Right lung (tissue), 5 donors: ENCODE measurements around the gene CDH9. TPM values are rescaled to one million over a fixed set of nuclear protein-coding genes. Genes with fewer than 3 reads are reported as not detected.
"Not testable (repeated sequence)": the region's sequence is repeated elsewhere in the genome, so short reads cannot be mapped to it uniquely, and the experiment has no call there.

ENCODE experiments used
- DNase-seq, 2 donors: peaks; one replicate each; pipeline ENCODE4 v3.0.0-alpha.2; 2013
- polyA plus RNA-seq, 5 donors: library from polyadenylated mRNA; unstranded; fragments of 120-200 nt; gene quantifications; one replicate each; pipeline versions ENCODE4 v1.2.1 to v1.2.3, GENCODE V29; 2013; ENCODE audit warnings: inconsistent platforms in 1 of 5, low replicate concordance in 1 of 5; ENCODE audit not compliant: insufficient read length in 5 of 5, insufficient read depth in 1 of 5

Gene CDH9
- polyA plus RNA-seq, 5 donors: 0.05 to 0.23 (median 0.13) TPM; not detected in 2

GRCh38 chr5:26948921-26949320 lies 89.5 kb downstream of the CDH9 start:
- DNase-seq: no peak

- DNase-seq: no peak
Measured at GRCh38 chr5:26945901-26946300, 92.5 kb downstream of the CDH9 start.

DNA sequence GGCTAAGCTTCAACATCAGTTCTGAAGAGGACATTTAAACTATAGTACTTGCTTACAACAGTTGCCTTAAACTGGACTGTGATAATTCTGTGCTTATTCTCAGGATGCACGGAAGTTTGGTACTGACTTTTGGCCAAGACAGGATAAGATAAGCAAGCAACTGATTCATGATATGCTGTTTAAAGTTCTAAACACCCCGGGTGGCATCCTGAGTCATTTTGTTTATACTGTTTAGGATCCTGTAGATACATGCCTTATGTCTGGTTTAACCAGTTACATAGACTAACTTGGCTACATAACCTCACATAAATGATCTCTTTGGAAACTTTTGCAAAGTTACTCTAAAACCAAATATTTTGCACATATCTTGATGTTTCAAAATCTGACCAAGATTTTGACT lies 95.9 kb downstream of the CDH9 start:
- DNase-seq: no peak

- no peak for DNase-seq
Measured at GRCh38 chr5:26940994-26941393, 97.4 kb downstream of the CDH9 start.

- DNase-seq: no peak
Measured at GRCh38 chr5:26932238-26932637, 106.1 kb downstream of the CDH9 start.

DNA sequence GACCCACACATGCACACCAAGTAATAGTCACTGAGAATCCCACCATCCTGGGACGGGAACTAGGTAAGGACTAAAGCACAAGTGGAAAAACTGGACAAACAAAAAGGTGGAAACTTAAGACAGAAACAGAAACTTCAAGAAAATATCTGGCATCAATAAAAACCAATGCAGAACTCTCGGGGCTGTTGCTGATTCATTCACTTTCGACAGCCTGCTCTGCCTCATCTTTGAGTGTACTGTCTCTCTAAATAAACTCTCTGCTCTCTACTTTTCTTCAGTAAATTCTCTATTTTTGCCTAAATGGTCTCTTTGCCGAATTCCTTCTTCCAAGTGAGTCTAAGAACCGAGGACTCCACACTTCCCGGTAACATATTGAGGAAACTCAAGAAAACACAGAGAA lies 116.9 kb downstream of the CDH9 start:
- no peak for DNase-seq

- no peak for DNase-seq
Measured at GRCh38 chr5:26903469-26903868, 134.9 kb downstream of the CDH9 start.

GRCh38 chr5:26894719-26895263 lies 143.6 kb downstream of the CDH9 start:
- no peak for DNase-seq

GRCh38 chr5:26893078-26893477 lies 145.3 kb downstream of the CDH9 start:
- no peak for DNase-seq

DNA sequence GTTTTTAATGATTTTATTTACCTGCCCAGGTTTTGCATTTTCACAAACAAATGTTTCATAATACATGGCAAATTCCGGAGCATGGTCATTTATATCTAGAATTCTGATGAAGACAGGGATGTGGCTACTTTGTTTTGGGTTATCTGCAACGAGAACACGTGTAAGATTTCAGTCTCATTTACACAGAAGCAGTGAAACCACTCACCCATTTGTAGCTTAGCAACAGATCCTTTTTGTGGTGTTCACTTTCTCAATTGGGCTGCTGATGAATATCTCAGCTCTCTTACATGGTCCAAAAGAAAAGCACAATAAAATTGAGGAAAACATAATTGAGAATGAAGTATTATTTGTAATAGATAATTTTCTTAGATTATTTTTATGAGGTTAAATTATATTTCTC lies 148.6 kb downstream of the CDH9 start:
- no peak for DNase-seq

DNA sequence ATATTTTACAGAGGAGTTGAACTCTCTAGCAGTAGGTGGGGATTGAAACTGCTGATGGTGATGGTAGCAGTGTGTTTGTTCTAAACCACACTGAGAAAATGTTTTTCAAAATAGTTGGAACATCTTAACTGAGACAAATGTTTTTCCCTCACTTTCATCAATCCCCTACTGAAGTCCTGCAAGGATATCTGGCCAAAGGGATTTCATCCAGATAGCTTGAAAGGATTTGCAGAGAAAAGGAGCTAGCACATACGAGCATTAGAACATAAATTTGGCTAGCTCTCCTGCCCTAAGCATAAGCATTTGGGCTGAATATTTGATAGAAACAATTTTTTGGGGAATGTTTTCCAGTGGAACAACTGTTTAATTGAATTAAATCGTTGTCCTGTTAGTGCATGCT lies 153.9 kb downstream of the CDH9 start:
- DNase-seq: no peak

DNA sequence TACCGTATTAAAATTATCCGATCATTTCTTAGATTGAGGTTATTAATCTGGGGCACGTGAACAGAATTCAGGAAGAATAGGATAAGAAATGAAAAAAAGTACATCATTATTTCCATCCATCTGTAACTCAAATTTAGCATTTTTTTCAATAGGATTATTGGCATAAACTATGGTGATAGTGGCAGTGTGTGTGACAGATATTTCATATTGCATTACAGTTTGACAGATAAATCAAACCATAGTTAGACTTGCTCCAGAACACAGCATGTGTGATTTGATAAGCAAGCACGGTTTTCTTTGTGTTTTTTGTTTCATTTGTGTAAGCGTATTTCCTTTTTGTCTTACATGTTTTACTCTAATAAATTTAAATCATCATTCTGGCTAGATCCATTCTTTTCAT lies 155.0 kb downstream of the CDH9 start:
- no peak for DNase-seq

DNA sequence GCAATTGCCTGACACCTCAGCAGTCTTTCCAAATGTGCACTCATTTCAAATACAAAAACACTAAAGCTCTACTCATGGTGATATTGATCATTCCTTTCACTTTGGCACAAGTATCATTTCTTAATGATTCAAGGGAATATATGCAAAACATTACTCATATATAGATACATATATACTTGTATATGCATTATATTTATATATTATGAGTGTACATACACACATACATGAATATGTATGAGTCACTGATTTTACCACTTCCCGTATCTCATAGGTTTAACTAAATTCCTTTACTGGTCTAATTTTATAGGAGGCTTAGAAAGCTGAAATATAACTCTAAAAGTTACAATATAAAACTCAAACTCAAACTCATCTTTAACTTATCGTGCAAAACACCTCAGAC lies 156.5 kb downstream of the CDH9 start:
- DNase-seq: no peak

DNA sequence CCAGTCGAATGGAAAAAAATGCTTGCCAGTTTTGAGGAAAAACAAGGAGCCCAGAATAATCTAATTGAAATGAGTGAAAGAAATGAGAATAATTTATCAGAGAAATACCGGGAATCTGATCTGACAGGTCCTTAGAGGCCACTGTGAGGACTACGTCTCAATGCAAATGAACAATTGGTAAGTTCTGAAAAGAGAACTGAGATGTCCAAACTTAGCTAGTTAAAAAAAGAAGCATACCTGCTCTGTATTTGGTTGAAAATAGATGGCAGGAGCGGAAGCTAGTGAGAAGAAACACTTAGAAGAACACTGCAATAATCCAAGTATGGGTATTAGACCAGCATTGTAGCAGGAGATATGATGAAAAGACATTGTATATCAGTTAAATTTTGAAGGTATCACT lies 161.2 kb downstream of the CDH9 start:
- DNase-seq: no peak

- no peak for DNase-seq
Measured at GRCh38 chr5:26872337-26872736, 166.0 kb downstream of the CDH9 start.

- no peak for DNase-seq
Measured at GRCh38 chr5:26869781-26870180, 168.6 kb downstream of the CDH9 start.

DNA sequence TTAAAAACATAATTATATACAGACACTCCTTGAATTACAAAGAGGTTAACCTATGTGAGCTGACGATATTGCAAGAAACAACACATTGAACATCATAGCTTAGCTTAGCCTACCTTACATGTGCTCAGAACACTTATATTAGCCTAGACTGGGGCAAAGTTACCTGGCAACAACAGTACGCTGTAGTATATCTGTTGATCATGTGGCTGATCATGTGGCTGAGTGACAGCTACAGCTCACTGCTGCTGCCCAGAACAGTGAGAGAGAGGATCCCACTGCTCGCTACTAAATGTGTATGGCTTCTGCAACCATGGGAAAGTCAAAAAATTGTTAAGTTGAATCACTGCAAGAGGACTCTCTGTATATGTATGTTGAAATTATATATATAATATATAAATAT lies 169.9 kb downstream of the CDH9 start:
- DNase-seq: no peak

DNA sequence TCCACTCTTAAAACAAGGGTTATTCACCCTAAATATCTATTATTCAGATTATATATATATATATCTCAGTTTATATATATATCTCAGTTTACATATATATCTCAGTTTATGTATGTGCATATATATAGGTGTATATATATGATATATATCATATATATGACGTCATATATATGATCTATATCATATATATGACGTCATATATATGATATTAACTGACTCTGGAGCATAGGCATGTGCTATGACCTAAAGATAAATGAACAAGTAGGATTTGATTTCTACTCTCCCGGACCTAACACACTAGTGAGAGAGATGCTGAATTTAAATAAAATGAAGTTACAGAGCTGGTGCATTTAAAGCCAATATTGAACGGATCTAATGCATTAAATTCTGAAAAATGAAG lies 174.3 kb downstream of the CDH9 start:
- no peak for DNase-seq

DNA sequence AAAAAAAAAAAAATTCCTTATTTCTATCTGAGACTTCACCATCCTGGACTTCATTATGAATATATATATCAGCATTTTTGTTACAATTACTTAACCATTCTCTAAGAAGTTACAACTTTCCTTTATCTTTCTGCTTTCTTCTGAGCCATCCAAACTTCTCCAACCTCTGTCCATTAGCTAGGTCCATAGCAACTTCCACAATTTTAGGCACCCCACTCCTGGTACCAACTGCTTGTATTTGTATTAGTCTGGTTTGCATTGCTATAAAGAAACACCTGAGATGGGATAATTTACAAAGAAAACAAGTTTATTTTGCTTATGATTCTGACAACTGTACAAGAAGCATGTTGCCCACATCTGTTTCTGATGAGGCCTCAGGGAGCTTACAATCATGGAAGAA lies 182.1 kb downstream of the CDH9 start:
- no peak for DNase-seq

DNA sequence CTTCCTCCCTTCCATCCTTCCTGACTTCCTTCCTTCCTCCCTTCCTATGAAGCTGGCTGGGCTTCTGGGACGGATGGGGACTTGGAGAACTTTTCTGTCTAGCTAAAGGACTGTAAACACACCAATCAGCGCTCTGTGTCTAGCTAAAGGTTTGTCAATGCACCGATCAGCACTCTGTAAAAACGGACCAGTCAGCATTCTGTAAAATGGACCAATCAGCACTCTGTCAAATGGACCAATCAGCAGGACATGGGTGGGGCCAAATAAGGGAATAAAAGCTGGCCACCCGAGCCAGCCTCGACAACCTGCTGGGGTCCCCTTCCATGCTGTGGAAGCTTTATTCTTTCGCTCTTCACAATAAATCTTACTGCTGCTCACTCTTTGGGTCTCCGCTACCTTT lies 185.9 kb downstream of the CDH9 start:
- DNase-seq: not testable (repeated sequence)

- no peak for DNase-seq
Measured at GRCh38 chr5:26847041-26847736, 191.2 kb downstream of the CDH9 start.

- DNase-seq: no peak
Measured at GRCh38 chr5:26843677-26844076, 194.7 kb downstream of the CDH9 start.

- DNase-seq: no peak
Measured at GRCh38 chr5:26833596-26833995, 204.8 kb downstream of the CDH9 start.
